ENCODE results near the gene CAMK1G.

CAMK1G gene

DNA sequence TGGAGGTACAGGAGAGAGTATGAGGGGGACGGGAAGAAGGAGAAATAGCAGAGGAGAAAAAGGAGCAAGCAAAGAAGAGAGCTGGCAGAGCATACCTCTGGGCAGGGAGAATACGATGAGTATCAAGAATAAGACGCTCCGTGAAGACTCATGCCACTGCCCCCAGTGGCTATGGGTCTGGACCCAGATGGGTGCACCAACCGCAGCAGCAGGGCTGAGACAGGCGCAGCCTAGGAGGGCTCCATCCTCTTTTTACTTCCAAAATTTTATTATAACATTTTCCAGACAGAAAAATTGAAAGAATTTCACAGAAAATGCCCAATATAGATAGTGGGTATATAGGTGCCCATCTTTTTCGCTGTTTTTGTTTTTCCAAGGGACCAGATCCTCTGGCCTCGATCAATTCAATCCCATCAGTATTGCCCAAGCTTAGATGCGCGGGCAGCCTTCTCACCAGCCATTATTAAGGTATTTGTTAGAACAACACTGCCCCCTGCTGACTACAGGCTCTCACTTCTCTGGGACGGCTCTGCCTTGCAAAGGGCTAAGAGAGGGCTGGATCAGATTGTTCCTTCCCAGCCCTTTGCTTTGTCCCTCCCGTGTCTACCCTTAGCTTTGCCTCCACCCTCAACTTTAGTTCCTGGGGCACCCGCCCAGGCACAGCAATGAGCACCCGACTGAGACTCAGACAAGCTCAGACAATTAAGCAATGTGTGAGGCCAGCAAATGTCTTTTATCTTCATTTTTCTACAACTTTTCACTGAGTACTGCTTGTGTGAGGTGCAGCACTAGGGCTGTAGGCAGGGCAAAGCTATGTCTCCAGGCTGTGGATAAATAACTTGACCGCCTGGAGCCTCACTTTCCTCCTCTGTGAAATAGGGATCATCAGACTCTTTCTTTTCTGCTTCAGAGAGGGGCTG is 17.5 kb upstream of the CAMK1G start:
- DNase-seq, result peak; percentile 72

DNA sequence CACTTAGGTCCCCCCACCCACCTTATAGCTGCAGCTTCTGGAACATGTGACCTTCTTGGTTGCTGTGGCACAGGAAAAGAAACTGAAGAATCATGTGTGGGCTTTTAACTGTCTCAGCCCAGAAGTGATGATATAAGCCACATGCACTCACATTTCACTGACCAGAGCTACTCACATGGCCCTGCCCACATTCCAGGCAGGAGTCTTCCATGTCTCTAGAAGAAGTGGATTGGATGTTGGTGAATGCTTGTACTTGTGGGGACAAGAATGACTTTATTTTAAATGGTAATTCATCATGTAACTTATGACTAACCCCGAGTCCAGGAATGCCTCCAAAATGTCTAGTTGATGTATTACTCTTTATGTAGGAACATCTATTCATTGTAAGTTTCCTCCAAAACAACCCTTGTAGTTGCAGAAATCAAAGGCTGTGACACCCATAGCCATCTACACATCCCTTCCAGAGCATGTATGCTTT is 15.8 kb upstream of the CAMK1G start:
- DNase-seq, result no peak

DNA sequence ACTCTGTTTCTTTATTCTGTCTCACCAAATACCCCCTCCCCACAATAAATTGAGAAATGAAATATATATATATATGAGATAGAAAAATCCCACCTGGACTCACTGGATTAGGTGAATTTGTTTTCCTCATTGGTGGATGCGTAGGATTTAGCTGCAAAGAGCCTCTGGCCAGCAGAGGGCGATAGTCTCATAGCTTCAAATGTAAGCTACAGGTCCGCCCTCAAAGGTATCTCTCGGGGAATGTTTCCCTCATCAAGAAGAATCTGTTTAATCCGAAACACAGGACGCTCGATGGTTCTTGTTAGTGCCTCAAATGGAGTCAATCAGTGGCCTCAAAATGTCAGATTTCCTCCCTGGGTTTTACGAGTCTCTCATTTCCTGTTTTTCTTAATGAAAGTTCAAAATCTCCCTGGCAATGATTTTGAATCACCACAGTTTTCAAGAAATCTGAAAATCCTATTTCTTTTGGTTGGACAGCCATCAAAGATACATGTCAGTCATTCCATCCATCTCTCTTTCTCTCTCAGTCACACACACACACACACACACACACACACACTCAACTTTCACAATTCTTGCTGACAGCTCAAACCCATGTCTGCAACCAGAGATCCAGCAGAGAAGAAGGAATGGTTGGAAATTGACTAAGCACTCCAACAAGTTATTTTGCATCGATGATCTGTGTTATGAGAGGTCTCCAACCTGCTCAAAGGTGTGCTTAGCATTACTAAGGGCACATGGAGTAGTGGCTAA is 13.9 kb upstream of the CAMK1G start:
- DNase-seq, result peak; percentile 68

DNA sequence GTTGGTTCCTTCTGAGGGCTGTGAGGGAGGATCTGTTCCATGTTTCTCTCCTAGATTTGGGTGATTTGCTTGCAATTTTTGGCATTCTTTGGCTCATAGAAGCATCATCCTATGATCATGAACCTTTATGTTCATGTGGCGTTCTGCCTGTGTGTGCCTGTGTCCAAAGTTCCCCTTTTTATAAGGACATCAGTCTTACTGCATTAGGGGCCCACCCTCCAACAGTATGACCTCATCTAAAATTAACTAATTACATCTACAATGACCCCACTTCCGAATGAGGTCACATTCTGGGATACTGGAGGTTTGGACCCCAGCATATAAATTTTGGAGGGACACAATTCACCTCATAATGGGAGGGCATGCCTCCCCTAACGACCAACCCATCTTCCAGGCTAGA is 12.8 kb upstream of the CAMK1G start:
- DNase-seq, result no peak

DNA sequence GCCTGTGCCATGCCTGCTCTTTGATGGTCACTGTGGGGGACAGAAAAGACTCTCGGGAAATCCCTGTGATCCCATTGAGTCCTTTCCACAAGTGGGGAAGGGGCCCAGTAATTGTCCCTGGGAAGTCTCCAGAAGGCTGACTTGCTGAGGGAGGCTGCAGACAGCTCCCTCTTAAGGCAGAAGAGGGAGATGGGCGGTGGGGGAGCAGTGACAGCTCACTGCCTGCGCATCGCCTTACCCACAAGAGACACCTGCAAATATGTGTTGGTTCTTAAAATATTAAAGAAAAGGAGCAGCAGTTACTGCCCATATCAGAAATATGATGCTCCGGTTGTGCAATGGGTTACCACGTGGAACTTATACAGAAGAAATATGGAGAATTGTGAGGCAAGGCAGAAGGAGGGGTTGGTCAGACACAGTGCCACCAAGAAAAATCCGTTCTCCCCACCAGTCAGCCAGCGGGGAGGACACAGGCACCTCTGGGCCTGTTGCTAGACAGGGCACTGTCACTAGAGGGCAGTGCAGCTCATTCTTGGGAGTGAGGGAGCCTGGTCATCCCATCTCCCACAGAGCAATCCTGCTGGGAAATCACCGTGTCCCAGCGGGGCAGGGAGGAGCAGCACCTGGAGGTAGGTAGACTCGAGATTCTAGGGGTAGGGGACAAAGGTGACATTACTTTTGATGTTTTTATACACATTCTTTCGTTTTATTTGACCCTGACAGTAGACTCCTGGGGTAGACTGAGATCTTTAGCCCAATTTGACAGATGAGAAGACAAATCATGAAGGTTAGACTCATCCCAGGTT is 6.9 kb upstream of the CAMK1G start:
- peak; percentile 79 for DNase-seq

DNA sequence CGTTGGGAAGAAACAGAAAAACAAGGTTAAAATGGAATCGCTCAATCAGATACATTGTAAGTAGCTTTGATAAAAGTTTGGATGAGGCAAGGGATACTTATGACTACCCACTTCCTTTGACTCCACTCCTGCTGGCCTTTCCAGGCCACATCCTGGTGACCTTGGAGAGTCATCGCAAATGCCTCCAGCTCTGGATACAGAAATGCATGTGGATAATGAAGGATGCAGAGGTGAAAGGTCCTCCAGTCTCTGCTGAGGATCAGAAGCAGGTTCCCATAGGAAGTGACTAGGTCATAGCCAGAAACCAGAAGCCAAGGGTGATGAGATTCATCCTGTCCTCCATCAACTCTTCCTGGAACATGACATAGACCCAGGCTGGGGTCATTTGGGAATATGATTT is 6.2 kb upstream of the CAMK1G start:
- DNase-seq, result no peak

DNA sequence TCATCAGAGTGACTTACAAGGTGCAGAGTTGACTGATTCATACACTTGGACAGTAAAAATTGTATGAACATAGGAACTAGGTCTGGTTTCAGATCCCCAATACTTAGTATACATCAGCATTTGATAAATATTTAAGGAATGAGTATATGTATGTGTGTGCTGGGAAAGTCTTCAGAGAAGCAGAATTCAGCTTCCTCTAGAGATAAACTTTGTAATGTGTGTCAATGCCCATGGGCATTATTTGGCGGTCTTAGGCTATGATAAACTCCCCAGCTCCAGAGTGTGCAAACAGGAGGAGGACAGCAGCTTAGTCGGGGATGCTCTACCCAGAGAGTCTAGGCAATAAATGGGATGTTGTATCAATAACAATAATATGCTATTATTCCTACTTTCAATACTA is 2.9 kb upstream of the CAMK1G start:
- no peak for DNase-seq

DNA sequence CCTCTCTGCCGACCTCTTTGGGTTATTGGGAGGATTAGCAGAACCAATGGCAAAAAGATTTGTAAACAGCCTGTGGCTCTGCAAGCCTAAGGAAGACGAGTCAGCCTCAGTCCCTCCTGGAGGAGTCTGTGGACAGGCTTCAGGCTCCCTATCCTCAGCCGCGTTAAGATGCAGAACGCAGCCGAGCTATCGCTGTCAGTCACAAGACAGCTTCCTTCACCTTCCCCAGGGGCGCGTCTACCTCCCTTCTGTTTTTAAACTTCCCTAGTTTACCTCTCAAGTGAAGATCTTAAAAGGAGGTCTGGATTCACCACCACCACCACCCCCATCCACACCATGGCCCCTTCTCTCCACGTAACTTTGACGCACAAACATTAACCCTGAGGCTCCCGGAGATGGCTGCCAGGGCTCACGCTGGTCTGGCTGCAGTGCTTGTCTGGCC is 738 bp downstream of the CAMK1G start:
- no peak for DNase-seq

DNA sequence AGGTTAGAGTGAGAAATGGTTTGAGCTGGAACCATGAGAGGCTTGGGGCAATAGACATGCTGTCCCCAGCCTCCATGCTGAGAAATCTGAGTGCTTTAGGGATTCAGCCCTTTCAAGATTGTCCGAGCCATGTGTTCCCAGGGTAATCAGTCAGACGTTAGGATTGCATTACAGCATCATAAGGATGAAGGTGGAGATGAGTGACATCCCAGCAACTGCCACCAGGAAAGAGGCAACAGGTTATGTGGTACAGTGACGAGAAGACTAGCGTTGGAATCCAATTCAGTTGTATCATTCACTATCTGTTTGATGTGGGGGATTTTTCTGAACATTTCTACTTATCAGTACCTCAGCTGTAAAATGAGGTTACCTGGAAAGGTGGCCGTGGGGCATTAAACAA is 1.7 kb downstream of the CAMK1G start:
- no peak for DNase-seq

DNA sequence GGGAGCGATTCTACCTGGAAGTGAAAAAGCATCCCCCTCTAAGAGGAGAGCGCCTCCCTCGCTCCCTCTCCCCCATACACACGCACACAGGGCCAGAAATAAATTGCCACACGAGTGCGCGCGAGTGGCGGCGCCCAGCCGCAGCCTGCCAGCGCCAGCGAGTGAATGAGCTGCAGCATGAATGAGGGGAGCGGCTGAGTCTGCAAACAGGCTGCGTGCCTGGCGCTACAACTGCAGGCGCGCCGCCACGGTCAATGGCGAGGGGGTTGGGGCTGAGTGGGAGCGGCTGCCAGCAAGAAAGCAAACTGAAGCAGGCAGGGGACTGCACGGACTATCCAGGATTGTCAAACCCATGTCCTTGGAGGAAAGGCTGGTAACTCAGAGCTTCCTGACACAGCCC is 2.2 kb downstream of the CAMK1G start:
- DNase-seq, result no peak

DNA sequence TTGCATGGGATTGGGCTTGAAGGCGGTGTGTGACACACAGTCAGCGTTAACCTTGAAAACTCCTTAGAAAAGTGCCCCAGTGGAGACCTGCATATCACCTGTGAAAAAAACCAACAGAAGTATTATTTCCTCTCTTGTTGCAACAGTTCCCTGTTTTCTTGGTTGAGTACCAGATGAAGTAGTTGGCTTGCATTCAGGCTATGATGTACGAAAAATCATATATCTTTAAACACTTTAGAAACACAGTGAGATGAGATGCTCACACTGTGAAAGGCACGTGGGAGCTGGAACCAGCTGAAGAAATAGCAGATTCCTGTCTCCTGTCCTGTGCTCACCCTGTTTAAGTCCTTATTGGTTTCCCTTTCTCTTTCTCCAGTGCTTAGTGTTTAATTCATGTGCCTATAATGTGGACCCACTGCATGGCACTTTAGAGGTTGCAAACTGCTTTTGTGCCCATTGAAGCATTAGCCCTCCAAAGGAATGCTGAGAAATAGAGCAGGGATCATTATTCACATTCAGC is 2.8 kb downstream of the CAMK1G start:
- DNase-seq, result no peak

DNA sequence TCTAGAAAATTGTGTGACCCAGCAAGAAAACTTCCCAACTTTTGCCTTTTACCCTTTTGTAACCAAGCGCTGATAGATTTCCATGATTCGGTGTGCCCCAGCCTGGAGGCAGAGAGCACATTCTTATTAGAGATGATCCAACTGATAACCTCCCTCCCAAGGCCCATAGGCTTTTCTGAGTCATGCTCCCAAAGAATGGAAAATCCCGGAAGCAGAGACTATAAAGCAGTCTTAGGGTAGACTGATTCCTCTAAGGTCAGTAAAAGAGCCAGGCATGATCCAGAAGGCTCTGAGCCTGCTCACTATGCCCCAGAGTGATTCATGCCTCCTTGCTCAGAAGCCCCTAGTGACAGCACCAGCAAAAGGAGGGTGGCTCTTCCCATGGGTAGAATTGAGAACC is 4.3 kb downstream of the CAMK1G start:
- DNase-seq, result no peak

DNA sequence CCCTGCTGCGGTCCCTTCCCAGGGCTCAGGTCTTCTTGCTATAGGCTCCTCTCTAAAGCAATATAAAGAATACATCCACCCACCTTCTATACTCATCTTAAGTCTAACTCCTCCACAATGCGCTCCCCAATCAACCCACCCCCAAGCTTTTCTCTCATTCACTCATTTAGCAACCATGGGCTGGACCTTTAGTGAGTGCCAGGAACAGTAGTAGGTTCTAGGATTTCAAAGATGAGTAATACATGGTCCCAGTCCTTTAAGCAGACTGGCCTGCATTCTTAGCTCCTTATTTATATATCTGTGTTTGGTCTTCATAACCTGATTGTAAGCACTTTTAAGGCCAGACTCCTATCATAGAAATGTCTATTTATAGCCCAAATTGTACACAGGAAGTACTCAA is 5.9 kb downstream of the CAMK1G start:
- no peak for DNase-seq

DNA sequence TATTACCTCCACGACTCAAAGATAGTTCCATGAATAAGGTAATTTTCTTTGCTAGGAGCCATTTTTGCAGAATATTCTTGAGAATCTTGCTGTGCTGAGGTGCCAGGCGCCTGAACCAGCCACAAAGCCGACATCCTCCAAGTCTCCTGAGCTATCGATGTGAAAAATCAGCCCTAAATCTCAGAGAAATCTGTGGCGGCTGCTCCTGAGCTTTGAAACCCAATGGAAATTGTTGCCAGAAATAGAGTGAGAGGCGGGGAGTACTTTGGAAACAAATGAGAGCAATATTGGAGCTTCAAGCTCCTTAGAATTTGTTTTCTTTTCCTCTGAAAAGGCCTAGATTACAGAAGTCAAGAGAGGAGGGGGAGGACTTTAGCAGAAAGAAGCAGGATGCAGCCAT is 6.3 kb downstream of the CAMK1G start:
- DNase-seq, result no peak

DNA sequence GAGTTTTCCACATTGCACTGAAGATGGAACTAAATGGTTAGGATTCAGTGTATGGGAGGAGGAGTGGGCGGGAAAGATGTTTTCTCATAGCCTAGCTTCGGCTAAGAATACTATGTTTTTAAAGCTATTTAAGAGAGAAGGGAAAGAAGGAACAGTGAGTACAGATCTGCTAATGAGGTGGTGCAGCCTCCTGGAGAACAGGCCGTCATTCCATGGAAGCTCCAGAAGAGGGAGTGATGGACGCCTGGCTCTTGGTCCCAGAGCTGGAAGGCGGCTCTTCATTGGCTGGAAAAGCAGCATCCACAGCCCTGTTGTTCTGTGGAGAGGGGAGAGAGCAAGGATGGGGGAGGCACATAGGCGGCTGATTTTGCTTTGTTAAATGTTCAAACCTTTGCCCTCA is 6.9 kb downstream of the CAMK1G start:
- no peak for DNase-seq

DNA sequence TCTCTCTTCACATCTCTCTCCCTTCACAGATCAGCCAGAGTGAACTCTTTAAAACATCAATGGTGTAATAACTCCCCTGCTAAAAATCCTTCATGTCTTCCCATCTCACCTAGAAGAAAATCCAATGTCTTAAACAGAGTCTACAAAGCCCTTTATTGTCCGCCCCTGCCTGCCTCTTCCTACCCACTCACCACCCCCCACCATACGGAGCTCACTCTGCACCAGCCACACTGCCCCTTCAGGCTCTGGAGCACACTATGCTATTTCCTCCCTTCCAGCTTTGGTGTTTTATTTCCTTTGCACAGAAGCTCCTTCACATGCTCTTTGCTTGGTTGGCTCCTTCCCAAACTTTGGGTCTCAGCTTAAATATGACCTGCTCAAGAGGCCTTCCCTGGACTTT is 10.2 kb downstream of the CAMK1G start:
- no peak for DNase-seq

DNA sequence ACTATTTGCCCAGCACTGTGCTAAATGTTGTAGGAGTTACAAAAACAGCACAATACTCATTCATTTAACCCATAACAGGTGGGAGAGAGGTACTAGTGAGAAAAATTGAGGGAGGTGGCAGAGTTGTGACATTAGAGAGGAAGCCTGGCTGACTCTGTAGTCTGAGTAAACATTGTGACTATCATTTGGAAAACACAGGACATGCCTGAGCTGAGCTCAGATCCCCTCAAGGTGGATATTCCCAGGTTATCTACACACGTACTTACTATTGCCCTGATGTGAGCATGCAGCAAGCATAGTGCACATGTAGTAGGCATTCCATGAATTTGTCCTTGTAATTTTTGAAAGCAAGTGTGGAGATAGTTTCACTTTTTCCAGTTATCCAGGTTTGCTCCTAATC is 10.9 kb downstream of the CAMK1G start:
- DNase-seq, result no peak

DNA sequence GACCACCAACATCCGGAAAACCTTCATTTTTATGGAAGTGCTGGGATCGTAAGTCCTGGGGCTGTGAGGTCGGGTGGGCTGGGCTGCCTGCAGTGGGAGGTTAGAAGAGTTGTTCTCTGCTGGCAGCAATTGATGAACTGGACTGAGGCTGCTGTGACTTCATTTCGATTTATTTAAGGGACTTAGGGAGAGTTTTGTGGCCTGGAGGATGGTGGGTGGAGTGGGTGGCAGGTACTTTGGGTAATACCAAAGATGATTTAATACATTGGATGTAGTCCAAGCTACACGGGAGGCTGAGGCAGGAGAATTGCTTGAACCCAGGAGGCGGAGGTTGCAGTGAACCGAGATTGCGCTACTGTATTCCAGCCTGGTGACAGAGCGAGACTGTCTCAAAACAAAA is 11.5 kb downstream of the CAMK1G start:
- DNase-seq, result no peak

DNA sequence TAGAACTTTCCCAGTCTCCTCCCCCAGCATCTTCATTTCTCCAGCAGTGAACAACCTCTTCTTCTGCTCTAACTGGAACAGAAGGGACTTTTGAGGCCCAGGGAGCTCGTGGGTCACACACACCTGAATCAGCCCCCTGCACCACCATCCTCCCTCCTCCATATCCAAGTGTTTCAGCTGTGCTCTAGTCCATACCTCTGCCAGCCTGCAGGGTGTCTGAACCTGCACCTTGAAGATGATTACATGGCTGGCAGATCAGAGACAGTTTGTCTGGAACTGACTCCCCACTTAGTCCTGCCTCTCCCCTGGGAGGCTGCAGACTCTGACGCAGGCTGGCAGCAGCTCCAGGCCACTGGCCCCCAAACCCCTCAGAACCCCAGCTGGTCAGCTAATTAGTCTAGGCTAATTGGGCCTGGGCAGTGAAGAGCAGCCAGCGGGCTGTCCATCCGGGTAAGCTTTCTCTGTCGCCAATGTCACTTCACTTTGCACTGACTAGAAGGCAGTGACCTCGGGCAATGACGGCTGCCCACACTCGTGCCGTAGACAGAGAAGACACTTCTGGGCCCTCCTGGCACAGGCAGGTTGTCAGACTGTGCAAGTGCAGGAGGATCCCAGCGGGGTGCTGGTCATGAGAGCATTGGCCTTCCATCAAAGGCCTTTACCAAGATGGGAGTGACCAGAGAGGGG is 12.2 kb downstream of the CAMK1G start:
- no peak for DNase-seq

DNA sequence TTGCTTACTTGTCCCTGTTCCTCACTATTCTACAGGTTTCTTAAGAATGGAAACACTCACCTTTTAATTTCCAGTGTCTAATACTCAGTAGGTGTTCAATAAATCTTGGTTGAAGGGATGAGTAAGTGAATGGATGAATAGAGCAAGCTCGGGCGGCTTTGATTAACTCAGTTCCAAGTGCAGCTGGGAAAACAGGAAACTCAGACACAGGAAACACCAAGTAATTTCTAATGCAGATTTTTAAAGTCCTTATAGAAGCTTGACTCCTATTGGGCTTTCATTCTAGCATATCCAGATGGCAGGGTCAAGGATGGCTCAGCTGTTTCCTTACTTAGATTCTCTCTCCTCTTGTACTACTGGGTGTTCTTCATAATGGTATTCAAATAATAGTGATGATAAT is 14.0 kb downstream of the CAMK1G start:
- no peak for DNase-seq

DNA sequence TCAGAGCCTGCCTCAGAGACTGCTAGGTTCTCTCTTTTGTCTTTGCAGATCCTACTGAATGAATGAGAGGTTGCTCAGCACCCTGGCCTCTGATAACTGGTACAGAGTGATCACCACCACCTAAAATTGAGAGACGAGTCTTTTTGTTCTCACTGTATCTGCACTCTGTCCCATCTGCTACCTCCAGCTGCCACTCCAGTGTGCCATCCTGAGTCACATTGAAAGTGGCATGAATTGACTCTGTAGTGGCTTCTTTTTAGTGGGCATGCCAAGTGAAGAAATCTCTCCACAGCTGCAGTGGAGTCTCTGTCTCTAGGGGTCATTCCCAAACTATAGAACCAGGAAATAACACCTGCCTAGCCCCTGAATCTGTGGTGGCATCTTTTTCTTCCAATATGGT is 14.7 kb downstream of the CAMK1G start:
- DNase-seq, result no peak

DNA sequence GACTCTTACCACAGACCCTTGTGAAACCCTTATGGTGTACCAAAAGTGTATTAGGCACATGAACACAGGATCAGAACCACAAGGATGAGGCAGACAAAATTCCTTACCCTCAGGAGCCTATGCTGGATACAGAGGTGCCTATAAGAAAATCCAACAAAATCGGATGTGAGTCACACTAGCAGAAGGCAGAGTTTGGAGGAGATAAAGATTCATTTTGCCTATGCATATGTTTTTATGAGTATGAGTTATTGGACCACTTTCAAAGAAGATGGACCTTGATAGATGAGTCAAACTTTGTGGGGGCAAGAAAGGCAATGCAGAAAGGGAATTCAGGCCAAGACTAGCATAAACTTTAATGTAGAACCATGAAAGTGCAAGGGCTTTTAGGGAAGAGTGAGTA is 17.0 kb downstream of the CAMK1G start:
- DNase-seq, result no peak

Data from activated CD4-positive, CD25-positive, alpha-beta regulatory T cell treated with anti-CD3 and anti-CD28 coated beads, Interleukin-2, amount 50 U/mL, for 72 hours (primary cell).